ENCODE data around the gene KRTAP21-2. TPM values are rescaled to one million over a fixed set of nuclear protein-coding genes. Genes with fewer than 3 reads are reported as not detected.
"Not testable (repeated sequence)": the region's sequence is repeated elsewhere in the genome, so short reads cannot be mapped to it uniquely, and the experiment has no call there.

KRTAP21-2 gene
- not detected in 2 replicates for total RNA-seq

GRCh38 chr21:30747159-30747558 lies at the start of gene KRTAP21-2:
KRTAP21-2 (minus strand) TSS chr21:30747259; CDS start chr21:30747202, 57 bp downstream.
- intact Hi-C loops (cut with micrococcal nuclease): no loop called here

- intact Hi-C loops (cut with micrococcal nuclease): no loop called here
Observed at GRCh38 chr21:30793581-30794314, 46.7 kb upstream of the KRTAP21-2 start.

GRCh38 chr21:30779249-30779648 lies 32.2 kb upstream of the KRTAP21-2 start:
- intact Hi-C loops (cut with micrococcal nuclease): no loop called here

GRCh38 chr21:30769724-30770431 lies 22.8 kb upstream of the KRTAP21-2 start:
- intact Hi-C loops (cut with micrococcal nuclease): no loop called here

GRCh38 chr21:30760776-30761175 lies 13.7 kb upstream of the KRTAP21-2 start:
- intact Hi-C loops (cut with micrococcal nuclease): no loop called here

GRCh38 chr21:30758306-30758705 lies 11.2 kb upstream of the KRTAP21-2 start:
- intact Hi-C loops (cut with micrococcal nuclease): no loop called here

GRCh38 chr21:30755328-30755727 lies 8.3 kb upstream of the KRTAP21-2 start, which contains the start of gene KRTAP21-1:
KRTAP21-1 (minus strand) TSS chr21:30755428; CDS start chr21:30755378, 50 bp downstream.
- intact Hi-C loops (cut with micrococcal nuclease): not testable (repeated sequence)

GRCh38 chr21:30740462-30740861 lies 6.6 kb downstream of the KRTAP21-2 start:
- intact Hi-C loops (cut with micrococcal nuclease): no loop called here

- intact Hi-C loops (cut with micrococcal nuclease): no loop called here
Observed at GRCh38 chr21:30733026-30733425, 14.0 kb downstream of the KRTAP21-2 start.

GRCh38 chr21:30726726-30727125 lies 20.3 kb downstream of the KRTAP21-2 start:
- intact Hi-C loops (cut with micrococcal nuclease): no loop called here

- intact Hi-C loops (cut with micrococcal nuclease): loop anchor here (5.0 to 10.0 kb wide), 3 partner anchors 465 to 1647 kb away; partner anchors contain the start of gene CCT8
Observed at GRCh38 chr21:30719401-30719800, 27.7 kb downstream of the KRTAP21-2 start.

- intact Hi-C loops (cut with micrococcal nuclease): loop anchor here (1.0 to 10.0 kb wide), 5 partner anchors 414 to 1646 kb away; partner anchors contain the start of gene CCT8
Observed at GRCh38 chr21:30718239-30718909, 28.7 kb downstream of the KRTAP21-2 start, which contains the start of gene KRTAP21-3. KRTAP21-3 (minus strand) TSS chr21:30718777; CDS start chr21:30718759, 18 bp downstream.

GRCh38 chr21:30717105-30717504 lies 30.0 kb downstream of the KRTAP21-2 start:
- intact Hi-C loops (cut with micrococcal nuclease): loop anchor here (1.0 to 10.0 kb wide), 4 partner anchors 39 to 1645 kb away; partner anchors contain the start of gene CCT8

GRCh38 chr21:30714946-30715345 lies 32.1 kb downstream of the KRTAP21-2 start:
- intact Hi-C loops (cut with micrococcal nuclease): loop anchor here (5.0 to 10.0 kb wide), 3 partner anchors 470 to 1643 kb away; partner anchors contain the start of gene CCT8

GRCh38 chr21:30714456-30714855 lies 32.6 kb downstream of the KRTAP21-2 start:
- intact Hi-C loops (cut with micrococcal nuclease): loop anchor here (10.0 kb wide), 2 partner anchors 470 to 640 kb away; no protein-coding TSS in a partner anchor

- intact Hi-C loops (cut with micrococcal nuclease): loop anchor here (10.0 kb wide), 2 partner anchors 471 to 641 kb away; no protein-coding TSS in a partner anchor
Observed at GRCh38 chr21:30713766-30714165, 33.3 kb downstream of the KRTAP21-2 start.

- intact Hi-C loops (cut with micrococcal nuclease): loop anchor here (10.0 kb wide), 2 partner anchors 474 to 644 kb away; no protein-coding TSS in a partner anchor
Observed at GRCh38 chr21:30710499-30710898, 36.6 kb downstream of the KRTAP21-2 start.

- intact Hi-C loops (cut with micrococcal nuclease): no loop called here
Observed at GRCh38 chr21:30707409-30707808, 39.6 kb downstream of the KRTAP21-2 start.
